HG03064 (cell line): Measurements from ENCODE around the gene SAMD4A.
A peak's percentile ranks its signal among the peaks of the same experiment; 100 is the strongest.

Experiments
- ATAC-seq: cut with Tn5 transposase; IDR thresholded peaks from one replicate; pipeline ENCODE4 v1.9.1; 2021; ENCODE audit warnings: low read depth; ENCODE audit not compliant: unreplicated experiment

Gene SAMD4A

GRCh38 chr14:54718046-54718445 lies 151.1 kb downstream of the SAMD4A start:
- ATAC-seq = no peak

- ATAC-seq = no peak
Measured at GRCh38 chr14:54719406-54719805, 152.5 kb downstream of the SAMD4A start.

- no peak for ATAC-seq
Measured at GRCh38 chr14:54722791-54723432, 156.0 kb downstream of the SAMD4A start.

DNA sequence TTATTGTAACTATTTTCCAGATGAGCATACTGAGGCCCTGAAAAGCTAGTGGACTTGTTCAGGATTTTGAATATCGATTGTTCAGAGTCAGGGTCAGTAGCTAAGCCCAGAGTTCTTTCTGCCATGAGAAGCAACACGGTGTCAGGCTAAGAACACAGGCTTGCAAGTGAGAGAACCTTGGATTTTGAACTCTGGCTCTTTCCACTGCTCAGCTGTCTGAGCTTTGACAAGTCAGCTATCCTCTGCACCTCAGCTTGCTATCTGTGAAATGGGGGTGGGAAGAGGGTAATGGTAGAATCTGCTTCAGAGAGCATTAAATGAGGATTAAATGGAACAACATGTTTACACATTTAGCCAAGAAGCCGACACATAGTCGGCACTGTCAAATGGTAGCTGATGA lies 157.2 kb downstream of the SAMD4A start:
- ATAC-seq = no peak

DNA sequence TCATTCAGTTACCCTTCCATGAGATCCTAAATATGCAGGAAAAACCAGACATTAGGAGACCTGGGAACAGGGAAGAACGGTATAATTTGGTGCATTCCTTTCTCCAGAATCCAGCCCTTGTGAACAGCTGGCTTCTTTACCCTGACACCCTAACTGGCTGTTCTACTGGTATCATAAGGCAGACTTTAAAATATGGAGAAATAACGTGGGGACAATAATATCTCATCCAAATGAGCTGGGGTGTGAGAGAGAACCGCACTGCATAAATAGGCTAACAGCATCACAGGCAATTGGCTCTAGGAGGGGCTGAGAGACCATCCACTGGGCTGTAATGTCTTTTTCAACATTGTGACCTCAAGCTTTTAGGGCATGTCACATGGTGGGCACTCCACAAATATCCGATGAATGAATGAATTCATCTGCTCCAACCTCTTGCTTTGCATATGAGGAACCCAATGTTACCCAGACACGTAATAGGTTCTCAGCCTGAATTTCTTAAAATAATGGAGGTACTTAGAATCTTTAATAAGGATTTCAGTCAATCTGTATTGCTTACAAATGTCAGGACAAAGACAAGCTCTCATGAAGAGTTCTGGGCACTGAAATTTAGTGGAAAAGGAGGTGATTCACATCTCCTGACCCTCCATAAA lies 157.9 kb downstream of the SAMD4A start:
- ATAC-seq = no peak

GRCh38 chr14:54725998-54726397 lies 159.1 kb downstream of the SAMD4A start:
- no peak for ATAC-seq

GRCh38 chr14:54727929-54728328 lies 161.0 kb downstream of the SAMD4A start:
- ATAC-seq = no peak

- no peak for ATAC-seq
Measured at GRCh38 chr14:54728700-54729527, 162.0 kb downstream of the SAMD4A start.

- ATAC-seq = peak; percentile 97
Measured at GRCh38 chr14:54730156-54730961, 163.4 kb downstream of the SAMD4A start.

DNA sequence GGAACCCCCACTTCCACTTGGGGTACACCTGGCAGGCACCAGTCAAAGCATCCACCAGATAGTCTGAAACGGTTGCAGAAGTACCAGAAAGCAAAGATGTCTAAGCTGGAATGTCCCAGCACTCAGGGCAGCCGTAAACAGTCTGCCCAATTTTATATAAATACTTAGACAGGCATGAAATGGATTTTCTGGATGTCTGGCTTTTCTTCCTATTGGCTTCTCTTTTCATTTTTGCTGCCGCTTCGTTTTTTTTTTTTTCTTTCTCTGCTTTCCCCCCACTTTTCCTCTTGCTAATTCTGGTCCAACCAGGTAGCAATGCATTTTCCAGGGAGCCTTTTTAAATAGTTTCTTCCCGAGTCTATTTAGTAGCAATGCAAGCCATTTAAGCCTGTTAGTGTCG lies 168.0 kb downstream of the SAMD4A start:
- no peak for ATAC-seq

DNA sequence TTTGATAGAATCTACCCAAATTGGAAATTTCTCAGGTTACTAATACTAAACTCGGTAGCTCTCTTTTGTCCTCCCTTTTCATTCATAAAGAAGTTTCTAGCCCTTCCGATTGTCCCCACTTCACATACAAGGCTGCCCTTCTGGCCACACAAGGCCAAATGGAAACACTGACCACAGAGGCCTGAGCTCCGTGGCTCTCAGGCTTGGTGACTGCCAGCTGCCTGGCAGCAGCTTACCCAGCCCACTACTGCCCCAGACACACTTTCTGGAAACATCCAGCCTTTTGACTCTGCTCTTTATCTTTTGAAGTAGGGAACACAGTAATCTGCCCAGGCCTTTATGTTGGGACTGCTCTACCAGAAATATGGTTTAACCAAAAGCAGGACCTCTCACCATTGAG lies 168.5 kb downstream of the SAMD4A start:
- no peak for ATAC-seq

- ATAC-seq = no peak
Measured at GRCh38 chr14:54737132-54737711, 170.3 kb downstream of the SAMD4A start.

GRCh38 chr14:54738009-54738408 lies 171.1 kb downstream of the SAMD4A start:
- no peak for ATAC-seq

- ATAC-seq = no peak
Measured at GRCh38 chr14:54739514-54739913, 172.6 kb downstream of the SAMD4A start.

GRCh38 chr14:54742492-54743350 lies 175.8 kb downstream of the SAMD4A start:
- ATAC-seq = no peak

DNA sequence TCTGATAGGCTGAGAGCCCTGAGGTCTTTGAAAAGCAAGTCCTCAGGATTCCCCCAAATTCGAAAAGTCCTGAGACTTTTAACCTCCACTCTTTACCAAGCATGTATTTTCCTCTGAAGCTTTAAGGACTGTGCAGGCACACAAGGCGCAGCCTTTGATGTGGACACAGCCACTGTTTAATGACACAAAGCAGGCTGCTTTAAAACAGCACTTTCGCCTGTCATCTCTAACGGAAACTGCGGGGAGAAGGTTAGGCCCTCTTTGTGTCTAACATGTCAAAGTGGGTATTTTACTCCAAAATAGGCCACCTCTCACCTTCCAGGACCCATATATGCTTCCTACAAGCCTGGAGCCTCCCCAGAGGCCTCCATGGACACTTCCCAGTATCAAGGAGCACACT lies 176.5 kb downstream of the SAMD4A start:
- no peak for ATAC-seq

DNA sequence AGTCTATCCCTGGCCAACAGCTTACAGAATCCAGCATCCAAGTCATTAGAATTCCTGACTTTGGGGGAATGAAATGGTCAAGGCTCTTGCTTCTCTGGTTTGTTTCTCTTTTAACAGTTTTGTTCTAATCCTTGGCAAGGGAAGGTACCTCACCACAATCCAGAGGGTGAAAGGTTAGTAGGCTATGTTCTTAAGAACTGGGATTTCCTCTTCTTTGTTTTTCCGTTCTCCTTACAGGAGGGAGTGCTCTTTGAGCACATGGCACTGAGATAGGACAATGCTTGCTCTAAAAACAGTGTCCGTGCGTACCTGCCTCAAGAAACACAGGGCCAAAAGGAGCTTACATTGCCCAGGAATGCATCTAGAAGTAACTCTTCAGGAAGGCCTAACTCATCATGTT lies 179.1 kb downstream of the SAMD4A start:
- ATAC-seq = no peak

GRCh38 chr14:54747616-54748015 lies 180.7 kb downstream of the SAMD4A start:
- no peak for ATAC-seq

DNA sequence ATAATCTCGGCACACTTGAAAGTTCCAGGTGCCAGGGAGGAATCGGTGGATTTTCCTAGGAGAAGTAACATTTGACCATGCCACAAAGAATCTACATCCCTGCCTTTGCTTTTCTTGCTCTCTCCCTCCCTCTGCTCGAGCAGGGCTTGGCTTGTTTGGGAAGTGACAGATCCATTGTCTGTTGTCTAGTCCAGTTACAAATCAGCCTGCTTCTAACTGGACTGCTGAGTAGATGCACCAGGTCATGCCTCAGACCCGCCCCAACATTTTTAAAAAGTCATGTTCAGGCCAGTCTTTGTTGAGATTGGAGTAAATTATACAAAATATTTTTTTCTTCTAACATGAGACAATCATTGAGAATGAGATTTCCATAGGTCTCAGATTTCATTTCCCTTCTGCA lies 182.3 kb downstream of the SAMD4A start:
- ATAC-seq = no peak

- ATAC-seq = no peak
Measured at GRCh38 chr14:54749727-54750126, 182.8 kb downstream of the SAMD4A start.
